NCI-H2081 treated with DMSO at 0.1 percent for 48 hours (cell line): ENCODE data around the gene KLHL25.

Experiments used
- DNase-seq: peaks from one replicate; lab custom pipeline; 2025; lab: John Stamatoyannopoulos, UW

The KLHL25 gene

GRCh38 chr15:85777250-85778106 lies 17.2 kb downstream of the KLHL25 start:
- DNase-seq, result no peak

- no peak for DNase-seq
These were observed 20.8 kb downstream of the KLHL25 start for GRCh38 chr15:85773970-85774369.

GRCh38 chr15:85773249-85773648 lies 21.5 kb downstream of the KLHL25 start:
- DNase-seq, result no peak

GRCh38 chr15:85772668-85773067 lies 22.1 kb downstream of the KLHL25 start:
- no peak for DNase-seq

GRCh38 chr15:85771781-85772445 lies 22.8 kb downstream of the KLHL25 start:
- no peak for DNase-seq

GRCh38 chr15:85771271-85771670 lies 23.5 kb downstream of the KLHL25 start:
- no peak for DNase-seq

- no peak for DNase-seq
These were observed 24.4 kb downstream of the KLHL25 start for GRCh38 chr15:85770096-85771041.

GRCh38 chr15:85769182-85769900 lies 25.4 kb downstream of the KLHL25 start:
- no peak for DNase-seq

- no peak for DNase-seq
These were observed 26.0 kb downstream of the KLHL25 start for GRCh38 chr15:85768595-85769168.

- DNase-seq, result no peak
These were observed 26.8 kb downstream of the KLHL25 start for GRCh38 chr15:85767785-85768529.

GRCh38 chr15:85766001-85766831 lies 28.5 kb downstream of the KLHL25 start:
- no peak for DNase-seq

- DNase-seq, result no peak
These were observed 30.0 kb downstream of the KLHL25 start for GRCh38 chr15:85764649-85765277.

- no peak for DNase-seq
These were observed 30.8 kb downstream of the KLHL25 start for GRCh38 chr15:85763673-85764633.

- DNase-seq, result no peak
These were observed 31.6 kb downstream of the KLHL25 start for GRCh38 chr15:85763157-85763556.

- DNase-seq, result no peak
These were observed 32.0 kb downstream of the KLHL25 start for GRCh38 chr15:85762756-85763127.

- no peak for DNase-seq
These were observed 32.5 kb downstream of the KLHL25 start for GRCh38 chr15:85762039-85762755.

GRCh38 chr15:85761635-85762034 lies 33.1 kb downstream of the KLHL25 start:
- DNase-seq, result no peak
